ENCODE results near the gene MGAT4A. TPM values are rescaled to one million over a fixed set of nuclear protein-coding genes. Genes with fewer than 3 reads are reported as not detected.

MGAT4A gene
- total and polyA plus RNA-seq, 9 of the 15 experiments (the other 6 are each of a cell fraction or from before 2014, with no cell fraction given) = 0.03 to 0.53 (median 0.18) TPM; not detected in 2

DNA sequence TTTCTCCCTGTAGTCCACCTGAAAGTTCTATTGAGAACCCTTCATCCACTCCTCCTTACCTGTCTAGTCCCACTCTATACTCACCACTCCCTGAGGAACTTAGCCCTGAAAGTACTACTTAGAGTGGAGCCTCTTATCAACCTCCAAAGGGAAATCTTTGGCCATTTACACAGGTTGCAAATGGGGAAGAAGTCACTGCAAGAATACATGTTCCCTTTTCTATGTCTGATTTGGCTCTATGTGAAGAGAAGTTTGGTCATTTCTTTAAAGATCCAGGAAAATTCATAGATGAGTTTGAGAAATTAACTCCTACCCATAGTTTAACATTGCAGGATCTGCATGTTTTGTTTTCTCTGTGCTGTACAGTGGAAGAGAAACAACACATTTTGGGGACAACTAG, 22.9 kb upstream of the MGAT4A start:
- no peaks in the 10 kb centered on the region for H3K4me1 ChIP-seq (replicated peaks in 1 of 2; ENCODE audit: control insufficient read depth in 2 of 2, insufficient read depth in 2 of 2, low read length in 2 of 2)
- H2AFZ ChIP-seq (ENCODE audit: low read depth, low read length) = no peak overlapping the region
- ChIA-PET CTCF (ENCODE audit: low intra/inter-chr PET ratio) (no interaction called here), POLR2A (interaction anchor here (1.9 kb wide), 1 partner anchor 19 kb away, joined by 4 read pairs; no protein-coding TSS in a partner anchor)
- DNase-seq (ENCODE audit: extremely low read depth in 1 of 4, low spot score in 3 of 4) = no peak
- FAIRE-seq = no peak
- H3K9ac ChIP-seq (ENCODE audit: insufficient read depth in 1 of 2, low read depth in 2 of 2, low read length in 2 of 2) = no peak overlapping the region
- no peaks in the 10 kb centered on the region for H3K9me1 ChIP-seq (ENCODE audit: control insufficient read depth, insufficient read depth, low read length)
- no peaks in the 10 kb centered on the region for H3K79me2 ChIP-seq (ENCODE audit: control insufficient read depth, insufficient read depth, low read length)
- H3K27me3 ChIP-seq (ENCODE audit: control insufficient read depth in 2 of 2, insufficient read depth in 2 of 2, low read length in 2 of 2) = peaks cover 0 to 13% of the 10 kb centered on the region in 2 experiments; a peak in 2 of 5 replicates
- no peak overlapping the region for H3K4me2 ChIP-seq (ENCODE audit: insufficient read depth, low read length)
- no peaks in the 10 kb centered on the region for H3K36me3 ChIP-seq (ENCODE audit: control insufficient read depth, insufficient read depth, low read length)
- ATAC-seq = no peak
- H3K27ac ChIP-seq (ENCODE audit: extremely low read depth, low read depth, low read length) = no peak overlapping the region
- intact Hi-C loops (cut with micrococcal nuclease) = no loop called here
- H4K20me1 ChIP-seq (replicated peaks; ENCODE audit: control insufficient read depth, insufficient read depth, low read length) = no peaks in the 10 kb centered on the region
- H3K4me3 ChIP-seq = no peak overlapping the region
- in situ Hi-C loops (cut with MboI) = no loop called here
- H3K9me3 ChIP-seq (replicated peaks; ENCODE audit: control insufficient read depth, insufficient read depth, low read depth, low read length) = no peaks in the 10 kb centered on the region
- no TSS peak for BruUV-seq (replicated peaks)
- TF ChIP-seq JUND (IDR thresholded peaks at IDR 0.05; ENCODE audit: borderline replicate concordance, low read depth, low read length) (no peak), JUND (tag; IDR thresholded peaks at IDR 0.05; ENCODE audit: borderline replicate concordance, low read depth, low read length) (no peak), GABPA (tag; conservative IDR thresholded peaks at IDR 0.05; ENCODE audit: low read depth) (no peak), KDM4B (IDR thresholded peaks at IDR 0.05; ENCODE audit: borderline replicate concordance in 2 of 2, low read depth in 1 of 2) (no peak), RCOR1 (IDR thresholded peaks at IDR 0.05; ENCODE audit: borderline replicate concordance in 1 of 2, low read depth in 2 of 2, low read length in 2 of 2) (no peak), ZNF76 (CRISPR knock-in tag; IDR thresholded peaks at IDR 0.05; ENCODE audit: borderline replicate concordance) (no peak), ZNF3 (CRISPR knock-in tag; IDR thresholded peaks at IDR 0.05) (no peak), CXXC5 (CRISPR knock-in tag; IDR thresholded peaks at IDR 0.05) (no peak), MYNN (IDR thresholded peaks at IDR 0.05) (no peak), MYNN (CRISPR knock-in tag; IDR thresholded peaks at IDR 0.05) (no peak), RFX5 (IDR thresholded peaks at IDR 0.05; ENCODE audit: low read depth, low read length) (no peak), SRSF3 (IDR thresholded peaks at IDR 0.05; ENCODE audit: insufficient read depth, low read length) (no peak)
- TF ChIP-seq, protein P1, sequence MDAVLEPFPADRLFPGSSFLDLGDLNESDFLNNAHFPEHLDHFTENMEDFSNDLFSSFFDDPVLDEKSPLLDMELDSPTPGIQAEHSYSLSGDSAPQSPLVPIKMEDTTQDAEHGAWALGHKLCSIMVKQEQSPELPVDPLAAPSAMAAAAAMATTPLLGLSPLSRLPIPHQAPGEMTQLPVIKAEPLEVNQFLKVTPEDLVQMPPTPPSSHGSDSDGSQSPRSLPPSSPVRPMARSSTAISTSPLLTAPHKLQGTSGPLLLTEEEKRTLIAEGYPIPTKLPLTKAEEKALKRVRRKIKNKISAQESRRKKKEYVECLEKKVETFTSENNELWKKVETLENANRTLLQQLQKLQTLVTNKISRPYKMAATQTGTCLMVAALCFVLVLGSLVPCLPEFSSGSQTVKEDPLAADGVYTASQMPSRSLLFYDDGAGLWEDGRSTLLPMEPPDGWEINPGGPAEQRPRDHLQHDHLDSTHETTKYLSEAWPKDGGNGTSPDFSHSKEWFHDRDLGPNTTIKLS (IDR thresholded peaks at IDR 0.05; ENCODE audit: borderline replicate concordance, low read depth) = no peak
- TF ChIP-seq, protein P2, sequence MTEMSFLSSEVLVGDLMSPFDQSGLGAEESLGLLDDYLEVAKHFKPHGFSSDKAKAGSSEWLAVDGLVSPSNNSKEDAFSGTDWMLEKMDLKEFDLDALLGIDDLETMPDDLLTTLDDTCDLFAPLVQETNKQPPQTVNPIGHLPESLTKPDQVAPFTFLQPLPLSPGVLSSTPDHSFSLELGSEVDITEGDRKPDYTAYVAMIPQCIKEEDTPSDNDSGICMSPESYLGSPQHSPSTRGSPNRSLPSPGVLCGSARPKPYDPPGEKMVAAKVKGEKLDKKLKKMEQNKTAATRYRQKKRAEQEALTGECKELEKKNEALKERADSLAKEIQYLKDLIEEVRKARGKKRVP (CRISPR knock-in tag; IDR thresholded peaks at IDR 0.05) = no peak
- TF ChIP-seq, protein P3, sequence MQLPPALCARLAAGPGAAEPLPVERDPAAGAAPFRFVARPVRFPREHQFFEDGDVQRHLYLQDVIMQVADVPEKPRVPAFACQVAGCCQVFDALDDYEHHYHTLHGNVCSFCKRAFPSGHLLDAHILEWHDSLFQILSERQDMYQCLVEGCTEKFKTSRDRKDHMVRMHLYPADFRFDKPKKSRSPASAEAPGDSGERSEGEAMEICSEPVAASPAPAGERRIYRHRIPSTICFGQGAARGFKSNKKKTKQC (CRISPR knock-in tag; IDR thresholded peaks at IDR 0.05) = no peak
- TF ChIP-seq, protein P4, sequence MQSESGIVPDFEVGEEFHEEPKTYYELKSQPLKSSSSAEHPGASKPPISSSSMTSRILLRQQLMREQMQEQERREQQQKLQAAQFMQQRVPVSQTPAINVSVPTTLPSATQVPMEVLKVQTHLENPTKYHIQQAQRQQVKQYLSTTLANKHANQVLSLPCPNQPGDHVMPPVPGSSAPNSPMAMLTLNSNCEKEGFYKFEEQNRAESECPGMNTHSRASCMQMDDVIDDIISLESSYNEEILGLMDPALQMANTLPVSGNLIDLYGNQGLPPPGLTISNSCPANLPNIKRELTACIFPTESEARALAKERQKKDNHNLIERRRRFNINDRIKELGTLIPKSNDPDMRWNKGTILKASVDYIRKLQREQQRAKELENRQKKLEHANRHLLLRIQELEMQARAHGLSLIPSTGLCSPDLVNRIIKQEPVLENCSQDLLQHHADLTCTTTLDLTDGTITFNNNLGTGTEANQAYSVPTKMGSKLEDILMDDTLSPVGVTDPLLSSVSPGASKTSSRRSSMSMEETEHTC (IDR thresholded peaks at IDR 0.05) = no peak

All from K562 (cell line).